ENCODE results near the gene EP400. TPM values are rescaled to one million over a fixed set of nuclear protein-coding genes. Genes with fewer than 3 reads are reported as not detected.

EP400 gene
- total and polyA plus RNA-seq, 2 of the 13 experiments (the other 11 are each of a cell fraction or from before 2014, with no cell fraction given), result 4.9 to 5.0 TPM

DNA sequence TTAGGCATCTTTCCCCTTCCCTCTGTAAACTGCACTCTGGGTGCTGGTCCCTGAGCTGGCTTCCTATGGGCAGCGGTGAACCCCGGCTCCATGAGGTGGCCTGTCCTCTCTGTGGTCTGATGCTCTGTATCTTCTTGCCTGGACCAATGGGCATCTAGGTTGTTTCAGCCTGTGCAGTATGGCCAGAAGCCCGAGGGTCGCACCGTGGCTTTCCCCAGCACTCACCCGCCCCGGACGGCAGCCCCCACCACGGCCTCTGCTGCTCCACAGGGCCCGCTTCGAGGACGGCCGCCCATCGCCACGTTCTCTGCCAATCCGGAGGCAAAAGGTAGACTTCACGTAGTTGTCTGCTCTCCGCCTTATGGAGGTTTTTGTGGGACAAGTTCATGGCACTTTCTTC is 70.1 kb downstream of the EP400 start:
- H3K4me1 ChIP-seq (ENCODE audit: insufficient read depth, low read length), result no peaks in the 10 kb centered on the region
- DNase-seq (ENCODE audit: low spot score) (no peak), ATAC-seq (no peak), FAIRE-seq (no peak)
- peaks cover 37 to 72% of the 10 kb centered on the region in 2 experiments for H3K36me3 ChIP-seq (replicated peaks in 1 of 2; ENCODE audit: control insufficient read depth in 1 of 2, insufficient read depth in 2 of 2, low read length in 2 of 2)
- no peak overlapping the region for H3K4me2 ChIP-seq (ENCODE audit: low read depth, low read length)
- WGBS (ENCODE audit: low lambda C conversion rate), result over 99% methylated on average over 18 of the region's 18 CpGs
- no peak overlapping the region for H3K9ac ChIP-seq (ENCODE audit: insufficient read depth, low read depth, low read length)
- TF ChIP-seq NKX3-1 (CRISPR knock-in tag; IDR thresholded peaks at IDR 0.05) (no peak), ISX (CRISPR knock-in tag; conservative IDR thresholded peaks at IDR 0.05) (no peak), ZBTB33 (CRISPR knock-in tag; IDR thresholded peaks at IDR 0.05) (no peak), GATAD2A (CRISPR knock-in tag; IDR thresholded peaks at IDR 0.05) (no peak), ZMYM4 (CRISPR knock-in tag; IDR thresholded peaks at IDR 0.05) (no peak), PRMT3 (CRISPR knock-in tag; IDR thresholded peaks at IDR 0.05; ENCODE audit: borderline replicate concordance, low read depth) (no peak)
- TF ChIP-seq, protein P1, sequence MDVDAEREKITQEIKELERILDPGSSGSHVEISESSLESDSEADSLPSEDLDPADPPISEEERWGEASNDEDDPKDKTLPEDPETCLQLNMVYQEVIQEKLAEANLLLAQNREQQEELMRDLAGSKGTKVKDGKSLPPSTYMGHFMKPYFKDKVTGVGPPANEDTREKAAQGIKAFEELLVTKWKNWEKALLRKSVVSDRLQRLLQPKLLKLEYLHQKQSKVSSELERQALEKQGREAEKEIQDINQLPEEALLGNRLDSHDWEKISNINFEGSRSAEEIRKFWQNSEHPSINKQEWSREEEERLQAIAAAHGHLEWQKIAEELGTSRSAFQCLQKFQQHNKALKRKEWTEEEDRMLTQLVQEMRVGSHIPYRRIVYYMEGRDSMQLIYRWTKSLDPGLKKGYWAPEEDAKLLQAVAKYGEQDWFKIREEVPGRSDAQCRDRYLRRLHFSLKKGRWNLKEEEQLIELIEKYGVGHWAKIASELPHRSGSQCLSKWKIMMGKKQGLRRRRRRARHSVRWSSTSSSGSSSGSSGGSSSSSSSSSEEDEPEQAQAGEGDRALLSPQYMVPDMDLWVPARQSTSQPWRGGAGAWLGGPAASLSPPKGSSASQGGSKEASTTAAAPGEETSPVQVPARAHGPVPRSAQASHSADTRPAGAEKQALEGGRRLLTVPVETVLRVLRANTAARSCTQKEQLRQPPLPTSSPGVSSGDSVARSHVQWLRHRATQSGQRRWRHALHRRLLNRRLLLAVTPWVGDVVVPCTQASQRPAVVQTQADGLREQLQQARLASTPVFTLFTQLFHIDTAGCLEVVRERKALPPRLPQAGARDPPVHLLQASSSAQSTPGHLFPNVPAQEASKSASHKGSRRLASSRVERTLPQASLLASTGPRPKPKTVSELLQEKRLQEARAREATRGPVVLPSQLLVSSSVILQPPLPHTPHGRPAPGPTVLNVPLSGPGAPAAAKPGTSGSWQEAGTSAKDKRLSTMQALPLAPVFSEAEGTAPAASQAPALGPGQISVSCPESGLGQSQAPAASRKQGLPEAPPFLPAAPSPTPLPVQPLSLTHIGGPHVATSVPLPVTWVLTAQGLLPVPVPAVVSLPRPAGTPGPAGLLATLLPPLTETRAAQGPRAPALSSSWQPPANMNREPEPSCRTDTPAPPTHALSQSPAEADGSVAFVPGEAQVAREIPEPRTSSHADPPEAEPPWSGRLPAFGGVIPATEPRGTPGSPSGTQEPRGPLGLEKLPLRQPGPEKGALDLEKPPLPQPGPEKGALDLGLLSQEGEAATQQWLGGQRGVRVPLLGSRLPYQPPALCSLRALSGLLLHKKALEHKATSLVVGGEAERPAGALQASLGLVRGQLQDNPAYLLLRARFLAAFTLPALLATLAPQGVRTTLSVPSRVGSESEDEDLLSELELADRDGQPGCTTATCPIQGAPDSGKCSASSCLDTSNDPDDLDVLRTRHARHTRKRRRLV (CRISPR knock-in tag; IDR thresholded peaks at IDR 0.05), result no peak
- no peak overlapping the region for H3K4me3 ChIP-seq (replicated peaks in 1 of 3; ENCODE audit: insufficient read depth in 1 of 3, low read depth in 2 of 3, low read length in 3 of 3)
- BruUV-seq (replicated peaks), result no TSS peak
- in situ Hi-C loops (cut with HindIII; ENCODE audit: extremely low pct_ligation_motif_present, low pct_unique_long_range_greater_than_20kb) (loop anchor here (25.0 kb wide), 1 partner anchor 408 kb away; no protein-coding TSS in a partner anchor), intact Hi-C loops (cut with micrococcal nuclease; ENCODE audit: unreplicated experiment) (no loop called here)
- H4K20me1 ChIP-seq (ENCODE audit: insufficient read depth, low read length), result no peaks in the 10 kb centered on the region
- H3K27me3 ChIP-seq (ENCODE audit: control insufficient read depth in 1 of 2, insufficient read depth in 2 of 2, low read length in 2 of 2), result no peaks in the 10 kb centered on the region
- no peaks in the 10 kb centered on the region for H3K9me3 ChIP-seq (ENCODE audit: low read length)
- H3K27ac ChIP-seq (ENCODE audit: extremely low read length, insufficient read depth, low read length), result no peak overlapping the region
- ChIA-PET POLR2A (no interaction called here), CTCF (ENCODE audit: low intra/inter-chr PET ratio, low total read pairs) (no interaction called here)
- H3K79me2 ChIP-seq (ENCODE audit: insufficient read depth, low read length), result no peaks in the 10 kb centered on the region
- H2AFZ ChIP-seq (ENCODE audit: low read length), result no peak overlapping the region
